IPS-NIHi7 (cell line): ENCODE data around the gene PHIP.
"Not testable (repeated sequence)": the region's sequence is repeated elsewhere in the genome, so short reads cannot be mapped to it uniquely, and the experiment has no call there.

Source experiments
- DNase-seq: peaks from one replicate; pipeline ENCODE4 v3.0.0; 2012; ENCODE audit warnings: mixed read lengths; ENCODE audit errors: extremely low spot score

Gene PHIP

DNA sequence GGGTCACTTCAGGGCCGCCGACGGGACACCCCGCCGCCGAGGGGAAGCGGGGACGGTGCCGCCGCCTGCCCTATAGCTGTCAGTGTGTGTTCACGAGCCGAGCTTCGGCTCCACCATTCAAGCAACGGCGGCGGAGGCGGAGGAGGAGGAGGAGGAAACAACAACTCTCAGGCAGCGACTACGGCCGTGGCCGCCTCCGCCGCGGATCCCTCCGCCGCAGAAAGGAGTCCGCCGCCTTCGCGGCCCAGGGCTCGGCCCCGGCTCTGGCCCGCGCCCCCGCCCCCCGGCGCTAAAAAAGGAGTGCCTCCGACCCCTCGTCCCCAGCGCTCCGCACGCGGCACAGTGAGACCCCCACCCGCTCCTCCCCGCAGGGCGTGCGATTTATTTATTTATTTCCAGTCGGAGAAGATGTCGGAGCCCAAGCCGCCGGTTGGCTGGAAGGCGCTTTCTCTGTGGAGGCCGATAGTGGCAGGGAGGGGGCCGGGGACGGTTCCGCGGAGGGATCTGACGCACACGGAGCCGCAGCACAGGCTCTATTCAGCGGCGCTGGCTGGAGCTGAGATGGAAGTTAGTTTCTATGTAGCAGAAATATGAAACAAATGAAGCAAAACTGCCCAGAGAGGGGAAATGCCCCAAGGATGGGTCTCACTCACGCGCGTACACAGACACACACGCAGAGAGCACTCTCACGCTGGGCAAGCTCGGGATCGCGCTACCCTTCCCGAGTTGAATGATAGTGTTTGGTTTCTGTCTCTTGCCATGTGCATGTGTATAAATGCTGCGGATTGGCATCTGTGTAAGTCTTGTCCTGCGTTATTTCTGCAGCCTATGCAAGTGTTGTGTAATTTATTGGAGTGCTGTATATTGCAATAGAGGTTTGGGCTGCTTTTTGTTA lies at the start of gene PHIP:
Gene PHIP (minus strand): TSS at position 180 of the 895 bp plus-strand sequence. CDS start 186 bp downstream, outside the sequence.
- DNase-seq: peak; percentile 77

DNA sequence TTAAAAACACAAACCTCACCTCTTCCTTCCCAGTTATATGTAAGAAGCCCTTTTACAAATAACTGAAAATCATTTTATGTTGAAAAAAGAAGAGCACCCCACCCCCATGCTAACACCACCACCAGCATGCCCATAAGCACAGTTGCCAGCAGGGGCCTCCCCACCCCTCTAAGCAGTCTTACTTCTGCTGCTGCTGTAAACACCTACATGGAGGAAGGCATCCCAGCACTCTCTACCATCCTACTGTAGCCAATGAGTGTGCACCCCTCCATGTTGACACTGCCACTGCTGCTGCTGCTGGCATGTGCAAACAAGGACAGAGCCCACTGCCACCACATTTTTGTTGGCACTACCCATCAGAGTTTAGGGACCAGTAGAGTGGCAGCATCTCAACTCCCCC lies 49.6 kb upstream of the PHIP start:
- peak; percentile 70 for DNase-seq

DNA sequence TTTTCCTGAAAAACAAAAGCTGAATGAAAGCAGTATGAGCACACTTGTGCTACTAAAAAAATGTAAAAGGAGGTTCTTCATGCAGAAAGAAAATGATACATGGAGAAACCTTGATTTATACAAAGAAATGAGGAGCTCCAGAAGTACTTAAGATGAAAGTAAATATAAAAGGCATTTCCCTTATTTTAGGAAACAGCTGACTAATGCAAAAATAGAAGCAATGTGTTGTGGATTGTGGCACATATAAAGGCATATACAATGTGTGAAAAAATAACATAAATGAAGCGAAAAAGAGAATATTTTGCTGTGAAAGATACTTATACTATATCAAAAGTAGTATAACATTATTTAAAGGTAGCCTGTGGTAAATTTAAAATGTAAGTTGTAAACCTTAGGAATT lies 41.2 kb upstream of the PHIP start:
- DNase-seq: no peak

DNA sequence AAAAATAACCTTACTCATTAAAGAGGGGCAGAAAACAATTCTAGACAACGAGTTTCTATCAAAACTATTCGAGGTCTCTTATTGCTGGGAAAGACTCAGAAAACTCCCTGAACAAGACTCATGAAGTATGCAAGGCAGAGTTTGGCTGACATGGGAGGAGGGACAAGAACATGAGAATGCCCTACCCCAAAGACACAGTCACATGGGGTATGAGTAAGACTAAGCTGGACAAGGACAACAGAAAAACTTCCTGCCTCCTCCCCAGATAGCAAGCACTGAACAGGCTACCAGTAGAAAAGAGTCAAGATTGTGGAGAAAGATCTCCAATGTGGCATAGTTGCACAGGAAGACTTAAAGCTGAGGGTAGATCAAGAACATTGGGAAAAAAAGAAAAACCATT lies 39.7 kb upstream of the PHIP start:
- DNase-seq: no peak

DNA sequence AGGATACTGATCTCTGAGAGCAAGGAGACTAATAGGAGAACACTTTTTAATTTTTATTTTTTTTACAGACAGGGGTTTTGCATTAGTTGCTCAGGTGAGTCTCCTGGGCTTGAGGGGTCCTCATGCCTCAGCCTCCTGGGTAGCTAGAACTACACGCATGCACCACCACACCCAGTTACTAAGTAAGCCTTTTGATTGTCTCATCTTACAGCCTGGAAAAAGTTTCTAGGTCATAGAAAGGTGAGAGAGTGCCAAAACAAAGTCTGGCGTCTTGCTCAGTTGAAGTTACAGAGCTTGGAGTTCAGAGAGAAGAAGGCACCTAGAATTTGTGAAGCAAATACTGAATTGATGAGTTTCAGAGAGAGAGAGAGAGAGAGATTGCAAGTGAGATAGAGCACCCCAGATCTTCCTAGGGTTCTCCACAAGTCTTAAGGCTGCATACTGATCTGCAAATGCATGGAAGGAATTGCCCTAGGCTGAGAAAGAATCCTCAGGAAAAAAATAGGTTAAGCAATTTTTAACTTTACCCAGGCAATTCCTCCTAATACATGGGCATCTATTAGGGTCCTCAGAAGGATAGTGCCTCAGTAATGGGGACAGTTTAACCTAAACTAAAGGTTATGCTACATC lies 37.6 kb upstream of the PHIP start:
- no peak for DNase-seq

DNA sequence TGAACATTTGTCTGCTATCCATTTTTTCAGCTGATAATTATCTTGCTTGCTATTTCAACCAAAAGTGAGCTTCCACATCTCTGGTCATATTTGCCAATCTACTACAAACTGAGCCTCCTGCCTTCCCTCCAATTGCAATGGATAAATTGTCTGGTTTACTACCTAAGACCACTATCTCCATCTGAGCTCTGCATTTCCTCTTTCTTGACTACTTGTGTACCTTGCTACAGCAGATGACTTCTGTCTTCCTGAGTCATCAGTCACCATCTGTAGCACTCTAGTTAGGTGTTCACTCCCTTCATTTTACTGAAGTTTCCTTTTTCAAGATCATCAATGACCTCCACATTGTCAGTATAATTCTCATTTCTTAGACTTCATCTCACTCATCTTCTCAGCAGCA lies 33.5 kb upstream of the PHIP start:
- DNase-seq: no peak

- no peak for DNase-seq
Measured at GRCh38 chr6:79101164-79101563, 23.1 kb upstream of the PHIP start.

GRCh38 chr6:79100304-79100703 lies 22.2 kb upstream of the PHIP start:
- DNase-seq: no peak

DNA sequence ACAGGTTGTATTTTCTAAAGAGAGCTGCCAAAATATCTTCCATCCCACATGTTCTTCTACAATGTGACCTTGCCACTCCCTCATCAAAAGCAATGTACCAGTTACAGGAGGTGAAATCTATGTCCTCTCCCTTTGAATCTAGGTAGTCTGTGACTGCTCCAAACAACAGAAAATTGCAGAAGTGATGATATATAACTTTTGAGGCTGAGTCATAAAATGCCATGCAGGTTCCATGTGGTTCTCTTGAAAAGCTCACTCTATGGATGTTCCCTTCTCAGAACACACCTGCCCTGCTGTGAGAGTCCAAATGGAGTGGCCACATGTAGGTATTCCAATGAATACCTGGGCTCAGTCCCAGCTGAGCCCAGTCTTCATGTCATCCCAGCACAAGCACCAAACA lies 16.9 kb upstream of the PHIP start:
- no peak for DNase-seq

GRCh38 chr6:79091801-79092200 lies 13.7 kb upstream of the PHIP start:
- DNase-seq: not testable (repeated sequence)

DNA sequence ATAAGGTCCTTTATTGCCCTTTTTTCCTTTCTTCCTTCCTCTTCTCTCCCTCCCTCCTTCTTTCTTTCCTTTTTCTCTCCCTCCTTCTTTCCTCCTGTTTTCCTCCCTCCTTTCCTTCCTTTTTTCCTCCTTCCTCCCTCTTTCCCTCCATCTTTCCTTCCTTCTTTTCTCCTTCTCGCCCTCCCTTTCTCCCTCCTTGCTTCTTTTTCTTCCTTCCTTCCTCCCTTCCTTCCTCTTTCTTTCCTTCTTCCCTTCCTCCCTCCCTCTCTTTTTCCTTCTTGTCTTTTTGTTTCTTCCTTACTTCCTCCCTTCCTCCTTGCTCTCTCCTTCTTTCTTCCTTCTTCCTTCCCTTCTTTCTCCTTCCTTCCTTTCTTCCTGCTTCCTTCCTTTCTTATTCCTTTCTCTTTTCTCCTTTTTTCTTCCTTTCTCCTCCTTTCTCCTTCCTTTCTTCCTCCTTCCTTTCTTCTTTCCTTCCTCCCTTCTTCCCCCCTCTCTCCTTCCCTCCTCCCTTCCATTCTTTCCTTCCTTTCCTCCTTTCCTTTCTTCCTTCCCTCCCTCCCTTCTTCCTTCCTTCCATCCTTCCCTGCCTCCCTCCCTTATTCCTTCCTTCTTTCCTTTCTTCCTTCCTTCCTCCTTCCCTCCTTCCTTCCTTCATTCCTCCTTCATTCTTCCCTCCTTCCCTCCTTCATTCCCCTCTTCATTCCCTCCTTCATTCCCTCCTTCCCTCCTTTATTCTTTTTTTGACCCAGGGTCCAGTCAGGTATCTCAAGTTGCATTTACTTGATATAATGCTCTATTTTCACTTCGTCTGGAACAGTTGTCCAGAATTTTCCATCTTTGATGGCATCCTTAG lies 11.7 kb upstream of the PHIP start:
- DNase-seq: no peak

- no peak for DNase-seq
Measured at GRCh38 chr6:79084693-79085092, 6.6 kb upstream of the PHIP start.

- DNase-seq: no peak
Measured at GRCh38 chr6:79082304-79082703, 4.2 kb upstream of the PHIP start.

DNA sequence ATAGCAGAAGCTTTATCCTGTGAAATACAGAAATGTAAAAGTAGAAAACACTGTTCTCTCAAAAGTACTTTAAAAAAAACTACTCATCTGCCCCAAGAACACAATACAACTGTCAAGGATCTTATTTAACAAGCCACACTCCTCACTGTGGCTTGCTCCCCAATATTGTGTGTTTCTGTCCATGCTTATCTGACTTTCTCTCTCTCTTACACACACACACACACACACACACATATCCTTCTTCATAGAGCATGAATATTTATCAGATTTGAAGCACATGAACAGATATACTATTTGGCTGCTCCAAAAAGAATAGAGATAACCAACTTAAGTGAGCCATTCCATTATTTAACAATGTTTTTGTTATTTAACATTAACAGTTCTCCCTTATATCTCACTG lies 3.6 kb upstream of the PHIP start:
- no peak for DNase-seq

GRCh38 chr6:79079561-79080041 lies 1.5 kb upstream of the PHIP start:
- DNase-seq: no peak

DNA sequence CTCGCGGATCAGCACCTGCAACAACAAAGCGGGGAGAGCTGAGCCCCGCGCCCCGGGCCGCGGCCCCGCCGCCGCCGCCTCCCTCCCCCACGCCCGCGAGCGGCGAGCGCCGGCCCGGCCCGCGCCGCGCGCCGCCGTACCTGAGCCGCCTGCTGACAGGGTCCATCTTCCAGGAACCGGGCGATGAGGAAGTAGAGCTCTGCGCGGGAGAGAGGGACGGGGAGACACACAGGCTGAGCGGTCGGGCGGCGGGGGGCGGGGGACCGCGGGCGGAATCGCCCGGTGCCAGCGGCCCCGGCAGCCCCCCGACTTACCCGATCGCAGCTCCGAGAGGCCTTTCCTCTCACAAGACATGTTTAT lies 359 bp downstream of the PHIP start:
- peak; percentile 31 for DNase-seq

DNA sequence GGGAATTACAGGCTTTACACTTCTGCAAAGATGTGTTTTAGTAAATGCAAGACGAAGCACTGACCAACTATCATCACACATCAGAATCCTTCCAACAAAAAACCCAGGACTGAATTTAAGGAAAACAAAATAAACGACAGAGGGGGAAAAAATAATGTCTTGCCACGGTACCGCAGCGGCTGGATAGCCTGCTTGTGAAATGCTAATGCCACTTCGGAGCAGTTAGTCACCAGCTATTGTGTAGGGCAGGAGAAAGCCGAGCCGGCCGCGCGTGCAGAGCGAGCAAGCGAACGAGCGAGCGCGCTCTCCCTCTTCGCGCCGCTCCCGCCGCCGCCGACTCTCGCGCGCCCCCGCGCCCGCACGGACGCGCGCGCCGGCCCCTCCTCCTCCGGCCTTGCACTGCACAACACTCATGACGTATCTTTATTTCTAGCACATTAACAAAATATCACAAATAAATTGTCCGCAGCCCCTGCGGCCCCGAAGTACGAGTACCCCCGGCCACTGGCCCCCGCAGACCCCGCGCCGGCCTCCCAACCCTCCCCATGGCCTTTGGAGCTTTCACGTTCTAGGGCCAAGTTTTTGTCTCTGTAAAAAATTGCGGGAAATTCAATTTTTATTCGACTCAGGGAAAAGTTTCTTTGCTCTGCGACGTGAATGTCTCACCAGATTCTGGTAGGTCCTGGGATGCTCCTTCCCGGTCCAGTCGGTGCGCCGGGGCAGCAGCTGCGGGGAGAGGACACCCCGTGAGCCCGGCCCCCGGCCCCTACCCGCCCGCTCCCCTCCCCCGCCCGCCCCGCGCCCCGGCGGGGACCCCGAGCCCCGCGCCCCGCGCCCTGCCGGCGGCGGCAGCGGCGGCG lies 1.0 kb downstream of the PHIP start:
- DNase-seq: peak; percentile 86

GRCh38 chr6:79076160-79076559 lies 1.9 kb downstream of the PHIP start:
- DNase-seq: no peak

DNA sequence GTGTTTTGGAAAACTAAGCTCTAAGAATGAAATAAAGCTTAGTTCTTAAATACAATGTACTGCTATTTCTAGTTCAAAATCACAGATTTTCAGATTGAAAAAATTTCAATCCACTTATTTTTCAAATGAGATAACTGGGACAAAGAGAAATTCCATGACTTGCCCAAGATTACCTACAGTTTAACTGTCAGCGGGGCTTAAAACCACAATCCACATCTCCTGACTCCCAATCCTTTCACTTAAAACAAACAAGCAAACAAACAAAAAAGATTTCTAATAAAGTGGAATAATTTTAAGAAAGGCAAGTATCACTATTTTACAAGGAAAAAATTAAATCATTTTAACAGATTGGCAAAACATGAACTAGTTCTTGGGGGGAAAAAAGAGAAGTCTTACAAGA lies 4.2 kb downstream of the PHIP start:
- no peak for DNase-seq

DNA sequence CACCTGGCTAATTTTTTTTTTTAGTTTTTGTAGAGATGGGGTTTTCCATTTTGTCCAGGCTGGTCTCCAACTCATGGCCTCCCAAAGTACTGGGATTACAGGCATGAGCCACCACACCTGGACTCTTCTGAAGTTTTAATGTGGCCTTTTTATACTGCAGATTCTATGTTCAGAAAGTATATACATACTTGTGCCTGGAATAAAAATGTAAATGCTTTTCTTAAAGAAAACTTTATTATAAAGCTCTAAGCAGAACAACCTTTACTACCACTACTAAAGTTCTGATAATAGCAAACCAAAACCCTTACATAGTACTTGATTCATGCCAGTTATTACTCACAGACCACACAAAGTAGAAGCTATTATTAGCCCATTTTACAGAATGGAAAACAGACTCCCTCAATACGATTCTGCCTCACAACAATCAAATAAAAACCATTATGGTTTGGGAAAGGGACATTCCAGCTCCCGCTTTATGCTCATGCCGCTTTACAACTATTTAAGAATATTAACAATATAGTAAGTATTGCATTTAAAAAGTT lies 5.3 kb downstream of the PHIP start:
- DNase-seq: no peak

DNA sequence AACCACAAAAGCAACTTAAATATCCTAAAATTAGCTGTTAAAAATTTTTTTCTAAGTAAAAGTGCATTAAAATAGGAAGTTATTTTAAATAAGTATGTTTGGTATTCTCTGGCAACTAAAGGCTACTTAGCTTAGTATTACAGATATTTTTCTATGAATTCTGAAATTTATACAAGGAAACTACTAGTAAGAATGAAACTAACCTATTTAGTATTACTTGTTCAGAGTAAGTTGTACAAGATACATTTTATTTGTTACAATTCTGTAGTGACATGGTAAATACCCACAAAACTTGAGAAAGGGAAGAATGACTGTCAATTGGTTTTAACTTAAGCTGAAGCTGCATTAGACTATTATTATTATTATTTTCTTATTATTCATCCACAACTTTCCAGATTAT lies 6.5 kb downstream of the PHIP start:
- DNase-seq: no peak
